Naive thymus-derived CD4-positive, alpha-beta T cell (primary cell): ENCODE data around the gene GLI3. TPM values are rescaled to one million over a fixed set of nuclear protein-coding genes. Genes with fewer than 3 reads are reported as not detected.

Experiments used
- ATAC-seq: fragments of 150-1000 bp; cut with Tn5 transposase; 2 replicates; pipeline ENCODE4 v1.10.0; 2021; ENCODE audit warnings: mild to moderate bottlenecking, moderate library complexity
- CTCF ChIA-PET: fragments of 350-600 bp; sonication (Branson Sonifier 250); formaldehyde crosslinking; loops from one replicate; lab custom pipeline; 2021; ENCODE audit warnings: antibody characterized with exemption; lab: Charles Lee
- POLR2A ChIA-PET: fragments of 350-600 bp; sonication (Branson Sonifier 250); formaldehyde crosslinking; loops from one replicate; lab custom pipeline; 2021; ENCODE audit warnings: antibody characterized with exemption, inconsistent platforms; lab: Charles Lee
- DNase-seq, 9 donors: peaks; one replicate each; pipeline versions ENCODE4 v3.0.0 to v3.0.0-alpha.2; 2020 to 2022; ENCODE audit warnings: mixed read lengths in 1 of 9
- H3K27ac ChIP-seq: one replicate; pipeline ENCODE4 v1.7.0; 2013; ENCODE audit warnings: mild to moderate bottlenecking, low read depth, low read length, moderate library complexity
- H3K27me3 ChIP-seq, 2 donors: one replicate each; pipeline ENCODE4 v1.7.0; 2013; ENCODE audit warnings: low read length in 2 of 2, mild to moderate bottlenecking in 2 of 2, moderate library complexity in 2 of 2; ENCODE audit not compliant: control insufficient read depth in 2 of 2, insufficient read depth in 2 of 2
- H3K36me3 ChIP-seq, 3 experiments: 1 replicate in 2 of 3; 2 replicates in 1 of 3; pipeline ENCODE4 v1.7.0; 2013; ENCODE audit warnings: low read length in 3 of 3, mild to moderate bottlenecking in 3 of 3, moderate library complexity in 1 of 3; ENCODE audit not compliant: insufficient read depth in 3 of 3, control insufficient read depth in 2 of 3
- H3K4me1 ChIP-seq, 2 donors: one replicate each; pipeline ENCODE4 v1.7.0; 2013; ENCODE audit warnings: low read length in 2 of 2, mild to moderate bottlenecking in 2 of 2, moderate library complexity in 1 of 2; ENCODE audit not compliant: control insufficient read depth in 2 of 2, insufficient read depth in 2 of 2
- H3K4me3 ChIP-seq: 2 replicates; pipeline ENCODE4 v1.7.0; 2013; ENCODE audit warnings: mild to moderate bottlenecking, low read length
- H3K9me3 ChIP-seq, 3 experiments: 1 replicate in 2 of 3; 2 replicates in 1 of 3; pipeline ENCODE4 v1.7.0; 2013; ENCODE audit warnings: low read length in 3 of 3; ENCODE audit not compliant: control insufficient read depth in 2 of 3
- H3K27ac Mint-ChIP-seq, 9 donors: one replicate each; pipeline ENCODE4 v1.8.0; 2020 to 2022; ENCODE audit warnings: mixed read lengths in 9 of 9, mild to moderate bottlenecking in 8 of 9, moderate library complexity in 5 of 9, inconsistent platforms in 2 of 9
- H3K27me3 Mint-ChIP-seq, 5 donors: one replicate each; pipeline ENCODE4 v1.8.0; 2021 to 2022; ENCODE audit warnings: mixed read lengths in 5 of 5, mild to moderate bottlenecking in 1 of 5
- H3K36me3 Mint-ChIP-seq, 5 donors: one replicate each; pipeline ENCODE4 v1.8.0; 2020 to 2022; ENCODE audit warnings: mixed read lengths in 5 of 5, mild to moderate bottlenecking in 3 of 5, inconsistent platforms in 1 of 5
- H3K4me1 Mint-ChIP-seq, 7 donors: one replicate each; pipeline ENCODE4 v1.8.0; 2020 to 2022; ENCODE audit warnings: mixed read lengths in 7 of 7, mild to moderate bottlenecking in 3 of 7, inconsistent platforms in 1 of 7
- H3K4me3 Mint-ChIP-seq, 10 donors: one replicate each; pipeline ENCODE4 v1.8.0; 2020 to 2022; ENCODE audit warnings: mild to moderate bottlenecking in 10 of 10, mixed read lengths in 10 of 10, moderate library complexity in 6 of 10, inconsistent platforms in 2 of 10
- H3K9me3 Mint-ChIP-seq, 11 donors: one replicate each; pipeline ENCODE4 v1.8.0; 2020 to 2022; ENCODE audit warnings: mixed read lengths in 11 of 11, mild to moderate bottlenecking in 4 of 11, inconsistent platforms in 1 of 11, moderate library complexity in 1 of 11
- intact Hi-C, 2 donors: fragments of 100-400 bp; cut with micrococcal nuclease; formaldehyde crosslinking; loops; one replicate each; pipeline ENCODE4 v1.15.1; 2023
- polyA plus RNA-seq, 2 donors: library from polyadenylated mRNA; unstranded; fragments of 300-500 nt; fragmentation: Illumina TruSeq; gene quantifications; one replicate each; pipeline ENCODE4 v1.2.3, GENCODE V29; 2021
- total RNA-seq, 6 experiments: library from RNA in 5 of 6; stranded (reverse) in 5 of 6; gene quantifications; 1 replicate in 5 of 6; 2 replicates in 1 of 6; pipeline ENCODE4 v1.2.3 and lab custom pipeline; 2021 to 2026

GLI3 gene
- total and polyA plus RNA-seq, 7 experiments from 2014 or later = 0.32 to 0.95 (median 0.54) TPM; not detected in 4

GRCh38 chr7:42057331-42057730 is 179.7 kb downstream of the GLI3 start:
- DNase-seq (no peak), ATAC-seq (no peak)
- Mint-ChIP-seq H3K27me3 (peaks cover 0 to 13% (median 0%) of the 10 kb centered on the region in 5 donors), H3K4me3 (no peak overlapping the region), H3K9me3 (peaks cover 0 to 2% (median 0%) of the 10 kb centered on the region in 11 donors), H3K36me3 (no peaks in the 10 kb centered on the region), H3K4me1 (no peaks in the 10 kb centered on the region), H3K27ac (no peak overlapping the region)
- ChIA-PET CTCF (interaction anchor here (0.6 to 0.7 kb wide), 2 partner anchors 14 to 76 kb away, joined by 3 to 4 read pairs; no protein-coding TSS in a partner anchor), POLR2A (no interaction called here)
- no peaks in the 10 kb centered on the region for H3K36me3 ChIP-seq
- no peaks in the 10 kb centered on the region for H3K9me3 ChIP-seq
- no peak overlapping the region for H3K27ac ChIP-seq
- no peaks in the 10 kb centered on the region for H3K4me1 ChIP-seq
- H3K27me3 ChIP-seq = no peaks in the 10 kb centered on the region
- H3K4me3 ChIP-seq = no peak overlapping the region
- intact Hi-C loops = no loop called here

DNA sequence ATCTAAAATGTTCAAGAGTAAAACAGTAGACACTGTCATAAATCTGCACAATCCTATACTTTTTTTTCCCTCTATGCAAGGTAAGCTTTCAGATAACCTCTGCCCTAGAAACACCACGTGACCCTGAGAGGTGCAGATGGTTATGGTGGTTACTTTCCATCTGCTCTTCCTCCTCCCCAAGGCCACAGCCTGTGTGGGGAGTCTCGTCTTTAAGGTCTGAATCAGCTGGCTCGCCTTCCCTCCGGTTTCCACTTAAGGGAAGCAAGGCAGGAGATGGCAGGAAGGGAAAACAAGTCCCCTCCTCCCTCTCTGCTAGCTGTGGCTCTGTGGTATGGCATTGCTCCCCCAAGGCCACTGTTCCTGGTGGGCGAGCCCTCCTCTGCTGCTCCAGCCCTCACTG is 181.8 kb downstream of the GLI3 start:
- Mint-ChIP-seq H3K4me1 (no peaks in the 10 kb centered on the region), H3K27me3 (peaks cover 0 to 13% (median 0%) of the 10 kb centered on the region in 5 donors), H3K27ac (no peak overlapping the region), H3K9me3 (peaks cover 0 to 2% (median 0%) of the 10 kb centered on the region in 11 donors), H3K36me3 (no peaks in the 10 kb centered on the region), H3K4me3 (no peak overlapping the region)
- POLR2A ChIA-PET = no interaction called here
- Histone ChIP-seq H3K27me3 (no peaks in the 10 kb centered on the region), H3K4me3 (no peak overlapping the region), H3K36me3 (no peaks in the 10 kb centered on the region), H3K27ac (no peak overlapping the region), H3K4me1 (no peaks in the 10 kb centered on the region), H3K9me3 (no peaks in the 10 kb centered on the region)
- intact Hi-C loops = no loop called here
- DNase-seq (no peak), ATAC-seq (no peak)
- CTCF ChIA-PET = no interaction called here

- Histone ChIP-seq H3K4me3 (no peak overlapping the region), H3K4me1 (no peaks in the 10 kb centered on the region), H3K27me3 (no peaks in the 10 kb centered on the region), H3K36me3 (no peaks in the 10 kb centered on the region), H3K27ac (no peak overlapping the region), H3K9me3 (no peaks in the 10 kb centered on the region)
- ChIA-PET CTCF (no interaction called here), POLR2A (no interaction called here)
- Mint-ChIP-seq H3K9me3 (peaks cover 0 to 2% (median 0%) of the 10 kb centered on the region in 11 donors), H3K27ac (no peak overlapping the region), H3K36me3 (no peaks in the 10 kb centered on the region), H3K27me3 (peaks cover 0 to 16% (median 0%) of the 10 kb centered on the region in 5 donors), H3K4me1 (no peaks in the 10 kb centered on the region), H3K4me3 (no peak overlapping the region)
- DNase-seq = no peak
- intact Hi-C loops = no loop called here
- no peak for ATAC-seq
Measured at GRCh38 chr7:42053834-42054233, 183.2 kb downstream of the GLI3 start.

GRCh38 chr7:42049761-42050160 is 187.2 kb downstream of the GLI3 start:
- Histone ChIP-seq H3K4me3 (no peak overlapping the region), H3K9me3 (no peaks in the 10 kb centered on the region), H3K27ac (no peak overlapping the region), H3K36me3 (no peaks in the 10 kb centered on the region), H3K4me1 (no peaks in the 10 kb centered on the region), H3K27me3 (no peaks in the 10 kb centered on the region)
- no peak overlapping the region for H3K4me3 Mint-ChIP-seq
- intact Hi-C loops = no loop called here
- peaks cover 0 to 12% (median 6%) of the 10 kb centered on the region in 5 donors for H3K27me3 Mint-ChIP-seq
- H3K27ac Mint-ChIP-seq = no peak overlapping the region
- POLR2A ChIA-PET = no interaction called here
- H3K9me3 Mint-ChIP-seq = peaks cover 0 to 3% (median 0%) of the 10 kb centered on the region in 11 donors
- H3K36me3 Mint-ChIP-seq = no peaks in the 10 kb centered on the region
- H3K4me1 Mint-ChIP-seq = no peaks in the 10 kb centered on the region
- ATAC-seq (no peak), DNase-seq (no peak)
- CTCF ChIA-PET = interaction anchor here (0.7 kb wide), 1 partner anchor 188 kb away, joined by 3 read pairs; no protein-coding TSS in a partner anchor

DNA sequence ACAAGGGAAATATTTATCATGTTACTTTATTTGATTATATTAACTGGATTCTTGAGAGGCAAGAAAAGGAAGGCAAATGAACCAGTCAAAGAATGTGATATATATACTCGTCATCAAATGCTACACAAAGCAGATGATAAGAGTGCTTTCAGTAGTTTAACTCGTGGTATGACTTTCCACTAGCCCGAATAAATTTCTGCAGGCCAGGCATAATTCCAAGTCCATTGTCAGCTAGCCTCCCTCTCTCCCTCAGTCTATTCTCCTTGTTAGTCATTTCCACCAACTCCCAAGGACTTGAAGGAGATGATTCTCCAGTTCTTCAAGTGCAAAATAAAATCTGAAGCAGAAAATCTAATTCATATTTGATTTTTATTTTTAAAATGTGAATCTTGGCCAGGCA is 190.5 kb downstream of the GLI3 start:
- CTCF ChIA-PET = no interaction called here
- peaks cover 0 to 3% (median 0%) of the 10 kb centered on the region in 11 donors for H3K9me3 Mint-ChIP-seq
- no peak overlapping the region for H3K4me3 ChIP-seq
- intact Hi-C loops = no loop called here
- H3K4me3 Mint-ChIP-seq = no peak overlapping the region
- H3K36me3 ChIP-seq = no peaks in the 10 kb centered on the region
- H3K27ac ChIP-seq = no peak overlapping the region
- no peak for DNase-seq
- POLR2A ChIA-PET = no interaction called here
- no peaks in the 10 kb centered on the region for H3K27me3 ChIP-seq
- no peak overlapping the region for H3K27ac Mint-ChIP-seq
- H3K4me1 ChIP-seq = no peaks in the 10 kb centered on the region
- peaks cover 0 to 25% (median 8%) of the 10 kb centered on the region in 5 donors for H3K27me3 Mint-ChIP-seq
- no peaks in the 10 kb centered on the region for H3K4me1 Mint-ChIP-seq
- H3K9me3 ChIP-seq = no peaks in the 10 kb centered on the region
- no peak for ATAC-seq
- no peaks in the 10 kb centered on the region for H3K36me3 Mint-ChIP-seq

DNA sequence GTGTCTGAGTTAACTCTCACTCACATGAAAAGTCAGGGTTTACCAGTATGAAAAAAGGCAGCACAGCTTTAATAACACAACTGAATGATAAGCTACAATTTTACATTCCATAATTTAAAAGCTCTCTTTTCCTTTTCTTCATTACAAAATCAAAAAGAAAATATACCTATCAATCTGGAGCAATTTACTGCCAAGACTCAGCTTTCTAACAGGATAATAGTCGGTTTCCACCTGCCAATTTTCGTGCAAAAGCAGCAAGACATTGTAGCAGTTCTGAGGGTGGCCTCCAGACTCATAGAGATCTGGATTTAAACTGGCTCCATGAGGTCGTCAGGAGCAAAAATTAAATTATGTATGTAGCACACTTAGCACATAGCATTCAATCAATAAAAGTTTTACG is 191.0 kb downstream of the GLI3 start:
- no peak overlapping the region for H3K27ac Mint-ChIP-seq
- CTCF ChIA-PET = no interaction called here
- Histone ChIP-seq H3K36me3 (no peaks in the 10 kb centered on the region), H3K4me3 (no peak overlapping the region), H3K9me3 (no peaks in the 10 kb centered on the region), H3K27ac (no peak overlapping the region), H3K4me1 (no peaks in the 10 kb centered on the region), H3K27me3 (no peaks in the 10 kb centered on the region)
- intact Hi-C loops = no loop called here
- H3K9me3 Mint-ChIP-seq = peaks cover 0 to 3% (median 0%) of the 10 kb centered on the region in 11 donors
- H3K4me1 Mint-ChIP-seq = no peaks in the 10 kb centered on the region
- H3K4me3 Mint-ChIP-seq = no peak overlapping the region
- no peaks in the 10 kb centered on the region for H3K36me3 Mint-ChIP-seq
- peaks cover 0 to 25% (median 8%) of the 10 kb centered on the region in 5 donors for H3K27me3 Mint-ChIP-seq
- POLR2A ChIA-PET = no interaction called here
- ATAC-seq = no peak
- DNase-seq = no peak

DNA sequence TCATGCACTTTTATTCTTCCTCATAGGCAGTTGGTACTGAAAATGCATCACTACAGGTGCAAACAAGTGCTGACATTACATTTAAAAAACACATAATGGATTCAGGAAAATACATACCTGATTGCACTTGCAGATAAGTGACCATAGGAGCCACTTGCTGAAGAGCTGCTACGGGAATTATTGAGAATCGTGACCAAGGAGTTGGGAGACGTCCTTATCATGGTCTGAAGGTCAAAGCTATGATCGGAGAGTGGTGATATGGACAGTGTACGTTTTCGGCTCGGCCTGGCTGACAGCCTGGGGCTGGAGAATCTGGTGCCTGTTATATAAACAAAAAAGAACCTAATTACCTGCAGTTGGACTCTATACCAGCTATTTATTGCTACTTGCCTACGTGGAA is 197.1 kb downstream of the GLI3 start:
- POLR2A ChIA-PET = interaction anchor here (0.8 kb wide), 1 partner anchor 1827 kb away, joined by 3 read pairs; no protein-coding TSS in a partner anchor
- Mint-ChIP-seq H3K36me3 (no peaks in the 10 kb centered on the region), H3K4me1 (no peaks in the 10 kb centered on the region), H3K27ac (no peak overlapping the region), H3K9me3 (no peaks in the 10 kb centered on the region), H3K27me3 (peaks cover 0 to 24% (median 9%) of the 10 kb centered on the region in 5 donors), H3K4me3 (no peak overlapping the region)
- CTCF ChIA-PET = interaction anchor here (0.6 kb wide), 1 partner anchor 1793 kb away, joined by 3 read pairs; no protein-coding TSS in a partner anchor
- Histone ChIP-seq H3K27me3 (no peaks in the 10 kb centered on the region), H3K27ac (no peak overlapping the region), H3K4me3 (no peak overlapping the region), H3K9me3 (no peaks in the 10 kb centered on the region), H3K4me1 (no peaks in the 10 kb centered on the region), H3K36me3 (no peaks in the 10 kb centered on the region)
- no peak for ATAC-seq
- no peak for DNase-seq
- intact Hi-C loops = no loop called here
